GM18870 (cell line): ENCODE results near the gene RNF32.
A peak's percentile ranks its signal among the peaks of the same experiment; 100 is the strongest.

ENCODE experiments used
- ATAC-seq: cut with Tn5 transposase; IDR thresholded peaks from one replicate; pipeline ENCODE4 v1.9.1; 2021; ENCODE audit warnings: moderate library complexity; ENCODE audit not compliant: unreplicated experiment

Gene RNF32

DNA sequence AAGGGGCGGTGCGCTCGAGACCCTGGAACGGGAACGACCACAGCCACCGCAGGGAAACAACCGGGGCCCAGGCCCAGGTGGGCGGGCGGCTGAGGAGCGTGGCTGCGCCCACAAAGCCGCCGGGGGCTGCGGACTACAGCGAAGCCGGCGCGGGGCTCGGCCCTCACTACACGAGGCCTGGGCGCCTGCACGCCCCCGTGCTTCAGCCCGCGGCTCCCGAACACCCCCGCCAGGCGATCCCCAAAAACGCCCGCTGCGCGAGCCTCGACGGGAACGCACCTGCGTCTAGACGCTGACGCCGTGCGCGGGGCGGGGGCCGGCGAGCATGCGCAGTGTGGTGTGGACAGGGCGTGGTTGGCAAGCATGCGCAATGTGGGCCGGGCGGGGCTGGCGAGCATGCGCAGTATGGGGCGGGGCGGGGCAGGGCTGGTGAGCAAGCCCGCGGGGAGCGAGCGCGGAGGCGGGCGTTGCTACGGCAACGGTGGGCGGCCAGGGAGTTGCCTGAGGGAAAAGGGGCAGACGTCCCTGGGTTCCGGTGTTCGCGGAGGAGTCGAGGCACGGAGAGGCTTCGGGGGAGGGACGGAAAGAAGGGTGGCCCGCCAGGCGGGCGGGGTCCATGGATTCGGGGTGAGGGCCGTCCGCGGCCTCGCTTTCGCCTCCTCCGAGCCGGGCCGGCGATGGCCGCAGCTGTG lies at the start of gene RNF32:
Gene RNF32, plus strand, starts transcription at position 518 of the 692 bp plus-strand sequence. CDS start 3,104 bp downstream, outside the sequence.
- ATAC-seq, result peak; percentile 69

DNA sequence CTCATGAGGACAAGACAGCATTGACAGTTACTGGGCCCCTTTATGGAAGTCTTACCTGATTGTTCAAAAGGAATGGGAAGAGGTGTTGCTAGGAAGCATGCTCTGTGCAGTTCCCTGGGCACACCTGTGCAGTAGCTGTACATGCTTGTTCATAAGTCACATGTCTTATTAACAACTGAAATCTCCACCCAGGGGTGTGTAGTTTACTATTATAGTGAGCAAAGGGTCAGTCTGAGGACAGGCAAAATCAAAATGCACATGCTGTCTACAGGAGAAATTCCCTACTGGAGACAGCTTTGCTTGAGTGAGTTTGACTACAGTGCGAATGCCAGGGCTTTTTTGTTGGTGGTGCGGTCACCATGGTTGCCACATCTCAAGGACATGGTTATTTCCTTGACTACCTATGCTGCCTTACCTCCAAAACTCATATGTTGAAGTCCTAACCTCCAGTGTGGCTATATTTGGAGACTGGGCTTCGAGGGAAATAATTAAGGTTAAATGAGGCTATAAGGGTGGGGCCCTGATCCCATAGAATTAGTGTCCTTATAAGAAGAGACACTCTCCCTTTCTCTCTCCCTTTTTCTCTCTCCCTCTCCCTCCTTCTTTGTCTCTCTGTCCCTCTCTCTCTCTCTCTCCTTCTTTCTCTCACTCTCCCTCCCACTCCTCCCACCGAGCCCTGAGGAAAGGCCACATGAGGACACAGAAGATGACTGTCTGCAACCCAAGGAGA lies 48.3 kb upstream of the RNF32 start:
- no peak for ATAC-seq

DNA sequence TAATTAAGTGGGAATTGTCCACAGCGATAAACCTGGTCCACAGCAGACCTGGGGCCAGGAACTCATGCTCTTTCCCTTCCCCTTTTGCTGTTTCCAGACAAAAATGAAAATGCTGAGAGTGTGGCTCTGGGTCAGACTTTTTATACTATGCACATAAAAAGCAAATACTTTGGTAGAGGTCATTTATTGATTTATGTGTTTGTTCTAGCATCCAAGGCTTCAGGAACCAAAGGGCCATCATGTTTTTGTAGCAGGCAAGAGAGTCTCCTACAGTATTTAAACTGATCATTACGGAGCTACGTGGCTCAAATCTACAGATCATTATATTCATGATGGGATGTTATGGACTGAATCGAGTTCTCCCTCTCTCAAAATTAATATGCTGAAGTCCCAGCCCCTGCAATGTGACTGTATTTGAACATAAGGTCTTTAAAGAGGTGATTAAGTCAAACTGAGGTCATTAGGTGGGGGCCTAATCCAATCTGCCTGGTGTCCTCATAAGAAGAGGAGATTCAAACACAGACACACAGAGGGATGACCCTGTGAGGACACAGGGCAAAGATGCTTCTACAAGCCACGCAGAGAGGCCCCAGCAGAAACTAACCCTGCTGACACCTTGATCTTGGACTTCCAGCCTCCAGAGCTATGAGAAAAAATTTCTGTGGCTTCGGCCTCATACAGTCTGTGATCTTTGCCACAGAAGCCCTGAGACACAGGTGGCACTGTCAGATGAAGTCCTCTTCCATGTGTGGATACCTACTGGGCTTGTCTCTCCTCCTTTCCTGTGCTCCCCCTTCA lies 46.1 kb upstream of the RNF32 start:
- ATAC-seq, result no peak

DNA sequence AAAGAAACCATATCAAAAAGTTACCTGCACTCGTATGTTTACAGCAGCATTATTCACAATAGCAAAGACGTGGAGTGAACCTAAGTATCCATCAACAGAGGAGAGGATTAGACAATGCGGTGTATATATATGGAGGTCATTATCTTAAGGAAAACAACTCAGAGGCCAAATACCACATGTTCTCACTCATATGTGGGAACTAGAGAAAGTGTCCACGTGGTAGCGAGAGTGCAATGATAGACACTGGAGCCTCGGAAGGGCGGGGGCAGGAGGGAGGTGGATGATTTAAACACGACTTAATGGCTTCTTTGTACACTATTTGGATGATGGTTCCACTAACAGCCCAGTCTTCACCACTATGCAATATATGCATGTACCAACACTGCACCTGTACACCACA lies 40.1 kb upstream of the RNF32 start:
- ATAC-seq, result no peak

DNA sequence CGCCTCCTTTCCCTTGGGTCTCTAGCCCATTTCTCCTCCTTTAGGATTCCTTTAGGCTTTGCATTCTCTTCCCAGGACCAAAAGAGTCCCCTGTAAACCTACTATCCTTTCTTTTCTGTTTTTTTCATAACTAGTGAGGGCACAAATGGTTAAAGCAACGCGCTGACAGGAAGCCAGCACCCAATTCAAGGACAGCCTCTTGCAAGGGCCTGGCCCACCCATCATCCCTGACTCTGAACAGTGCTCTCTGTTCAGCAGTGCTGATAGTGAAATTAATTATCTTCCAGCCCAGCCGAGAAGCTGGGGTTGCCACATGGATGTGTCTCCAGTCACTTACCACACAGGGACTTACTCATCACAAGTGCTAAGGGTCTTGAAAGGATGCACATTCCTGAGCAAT lies 38.3 kb upstream of the RNF32 start:
- no peak for ATAC-seq

DNA sequence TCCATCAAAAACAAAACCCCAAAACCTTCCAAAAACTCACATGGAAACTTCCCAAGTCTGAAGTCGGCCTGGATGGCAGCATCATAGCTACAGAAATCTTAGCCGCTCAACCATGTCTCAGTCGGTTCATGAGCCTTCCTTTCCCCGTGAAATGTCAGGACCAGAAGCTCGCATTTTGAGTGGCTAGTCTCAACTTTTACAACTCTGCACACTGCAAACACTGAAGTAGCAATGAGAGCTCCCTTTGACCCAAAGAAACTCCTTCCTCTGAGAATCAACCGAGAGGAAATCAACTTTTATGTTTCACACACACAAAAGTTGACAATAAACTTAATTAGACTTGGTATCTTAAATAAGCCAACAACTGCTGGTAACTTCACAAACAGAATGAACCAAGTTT lies 37.6 kb upstream of the RNF32 start:
- no peak for ATAC-seq

DNA sequence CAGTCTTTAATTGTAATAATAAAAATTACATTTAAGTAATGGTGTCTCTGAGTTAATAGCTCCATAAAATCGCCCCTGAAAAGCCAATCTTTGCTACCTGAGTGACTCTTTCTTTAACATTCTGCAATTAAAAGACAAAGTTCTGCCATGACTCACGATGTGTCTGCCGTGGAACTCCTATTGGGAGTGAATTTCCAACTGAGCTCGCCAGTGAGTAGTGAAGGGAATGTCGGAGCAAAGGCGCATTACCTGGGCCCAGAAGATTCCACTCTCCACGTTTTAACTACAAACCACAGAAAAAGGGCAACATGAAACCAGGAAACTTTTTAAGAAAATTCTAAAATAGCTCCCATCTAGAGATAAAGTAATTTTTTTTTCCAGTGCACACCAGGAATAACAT lies 36.9 kb upstream of the RNF32 start:
- ATAC-seq, result no peak

DNA sequence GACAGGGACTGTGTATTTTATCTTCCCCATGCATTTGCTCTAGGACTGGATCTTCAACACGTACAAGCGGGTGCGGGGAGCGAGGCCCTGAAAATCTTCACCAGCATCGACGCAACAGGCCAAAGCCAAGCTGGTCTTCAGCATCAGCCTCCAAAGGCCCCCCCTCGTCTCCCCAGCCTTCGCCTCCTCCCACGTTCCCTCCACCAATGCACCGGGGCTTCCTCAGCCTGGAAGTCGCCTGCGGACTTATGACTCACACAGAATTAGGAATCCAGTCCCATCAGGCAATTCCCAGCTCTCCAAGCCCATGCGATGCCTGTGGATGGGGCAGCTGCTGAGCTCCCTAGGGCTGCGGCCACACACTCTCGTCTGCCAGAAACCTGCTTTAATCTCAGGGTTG lies 36.3 kb upstream of the RNF32 start:
- no peak for ATAC-seq

DNA sequence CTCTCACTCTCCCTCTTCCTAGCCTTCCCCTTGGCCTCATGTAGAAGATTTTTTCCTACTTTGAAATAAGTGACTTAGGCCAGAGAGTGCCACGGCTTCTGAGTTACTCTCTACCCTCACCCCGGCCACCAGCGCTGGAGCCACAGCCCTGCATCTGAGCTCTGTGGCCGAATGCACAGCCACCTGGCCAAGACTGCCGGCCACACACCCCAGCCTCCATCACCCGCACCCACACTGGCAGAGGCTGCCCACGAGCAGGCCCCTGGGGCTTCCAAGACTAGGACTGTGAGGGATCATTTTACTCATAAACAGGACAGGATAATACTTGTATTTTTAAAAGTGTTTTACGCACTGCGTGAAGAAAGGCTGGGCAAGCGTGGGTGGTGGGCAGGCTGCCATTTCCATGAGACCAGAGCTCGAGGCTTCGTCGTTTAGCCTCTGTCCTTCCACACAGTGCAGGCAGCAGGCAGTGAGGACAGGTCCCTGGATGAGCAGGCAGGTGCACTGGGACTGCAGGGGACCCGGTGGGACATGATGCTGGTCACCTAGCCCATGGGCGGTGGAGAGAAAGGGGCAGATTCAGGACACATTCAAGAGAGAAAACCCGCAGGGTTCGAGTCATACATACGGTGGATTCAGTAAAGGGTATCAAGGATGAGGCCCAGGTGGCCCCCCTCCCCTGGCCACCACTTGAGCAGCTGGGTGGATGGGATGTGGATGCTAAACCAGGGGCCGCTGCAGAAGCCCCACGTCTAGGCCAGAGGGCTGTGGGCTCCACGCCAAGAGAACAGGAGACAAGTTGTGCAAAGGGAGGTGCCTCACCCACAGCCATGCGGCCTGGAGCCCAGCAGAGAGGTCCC lies 35.5 kb upstream of the RNF32 start:
- no peak for ATAC-seq

DNA sequence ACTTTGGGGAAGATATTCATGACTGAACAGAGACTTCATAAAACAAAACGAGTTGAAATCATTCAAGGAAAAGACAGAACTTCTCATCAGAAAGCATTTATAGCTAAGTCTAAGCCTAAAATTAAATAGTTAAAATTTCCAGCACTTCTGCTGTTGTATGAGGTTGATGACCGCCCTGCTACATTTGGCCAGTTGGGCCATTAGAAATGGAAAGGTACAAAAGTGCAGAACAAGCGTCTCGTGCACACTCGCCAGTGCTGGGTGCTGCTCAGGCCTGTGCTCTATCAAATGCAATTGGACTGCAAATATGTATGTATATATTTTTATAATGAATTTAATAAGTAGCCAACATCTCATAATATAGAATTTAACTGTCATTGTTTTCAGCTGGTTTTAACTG lies 34.4 kb upstream of the RNF32 start:
- ATAC-seq, result no peak

DNA sequence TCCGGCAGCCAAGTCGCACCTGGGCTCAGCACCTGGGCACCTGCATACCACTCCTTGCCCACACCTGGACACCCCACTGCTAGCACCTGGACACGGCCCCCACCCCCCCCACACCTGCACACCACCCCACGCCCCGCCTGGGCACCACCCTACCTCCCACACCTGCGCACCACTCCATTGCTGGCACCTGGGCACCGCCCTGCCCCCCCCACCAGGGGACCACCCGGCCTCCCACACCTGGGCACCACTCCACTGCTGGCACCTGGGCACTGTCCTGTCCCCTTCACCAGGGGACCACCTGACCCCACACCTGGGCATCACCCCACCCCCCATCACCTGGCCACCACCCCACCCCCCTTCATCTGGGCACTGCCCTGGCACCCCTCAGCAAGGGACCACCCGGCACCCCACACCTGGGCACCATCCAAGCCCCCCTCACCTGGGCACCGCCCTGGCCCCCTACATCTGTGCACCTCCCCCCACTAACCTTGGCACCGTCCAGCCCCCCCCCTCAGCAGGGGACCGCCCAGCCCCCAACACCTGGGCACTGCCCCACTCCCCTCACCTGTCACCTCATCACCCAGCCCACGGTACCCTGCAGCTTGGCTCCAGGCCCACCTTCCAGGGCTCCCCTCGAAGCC lies 33.8 kb upstream of the RNF32 start:
- no peak for ATAC-seq

DNA sequence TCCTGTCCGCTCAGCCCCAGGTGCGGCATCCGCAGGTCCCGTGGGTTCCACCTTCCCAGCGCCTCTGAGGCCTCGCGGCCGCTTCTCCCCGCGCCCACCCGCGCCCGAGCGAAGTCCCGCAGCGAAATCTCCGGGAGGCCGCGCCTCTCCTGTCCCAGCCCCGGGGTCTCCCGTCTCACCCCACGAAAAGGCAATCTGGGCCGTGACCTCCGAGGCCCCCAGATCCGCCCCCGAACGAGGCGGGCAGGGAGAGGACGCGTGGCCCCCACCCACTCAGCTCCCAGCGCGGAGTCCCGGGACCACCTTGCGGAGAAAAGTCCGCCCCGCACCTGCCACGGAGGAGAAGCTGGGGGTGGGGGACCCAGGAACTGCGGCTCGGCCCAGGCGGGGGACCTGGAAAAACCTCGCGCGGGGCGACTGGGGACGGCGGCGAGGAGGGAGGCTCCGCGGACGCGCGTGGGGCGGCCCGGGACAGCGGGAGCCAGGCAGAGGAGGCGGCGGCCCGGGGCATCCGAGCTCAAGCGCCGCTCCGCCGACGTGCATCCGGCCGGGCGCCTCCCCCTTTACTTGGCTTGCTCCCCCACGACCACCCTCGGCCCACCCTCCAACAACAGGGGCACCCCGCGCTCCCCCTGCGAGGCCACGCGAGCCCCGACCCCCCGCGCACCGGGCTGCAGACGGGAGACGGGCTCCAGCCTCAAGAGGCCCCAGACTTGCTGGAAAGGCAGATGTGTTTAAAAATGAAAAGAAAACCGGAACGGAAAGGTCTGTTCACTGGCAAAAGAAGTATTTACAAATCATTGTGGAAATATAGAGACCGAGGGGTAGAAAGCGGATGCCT lies 33.0 kb upstream of the RNF32 start:
- no peak for ATAC-seq

DNA sequence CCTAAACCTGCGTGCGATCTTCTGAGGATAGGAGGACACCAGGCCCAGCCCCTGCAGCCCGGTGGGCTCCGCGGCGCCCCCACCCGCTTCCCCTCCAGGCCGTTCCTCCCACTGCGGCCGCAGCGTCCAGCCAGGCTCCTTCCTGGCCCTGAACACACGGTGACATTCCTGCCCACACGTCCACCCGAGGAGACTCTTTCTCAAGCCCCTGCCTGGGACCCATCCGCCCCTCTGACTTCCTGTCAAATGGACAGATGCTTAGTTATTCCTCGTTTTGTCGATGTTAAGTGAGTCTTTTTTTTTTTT lies 32.4 kb upstream of the RNF32 start:
- no peak for ATAC-seq

DNA sequence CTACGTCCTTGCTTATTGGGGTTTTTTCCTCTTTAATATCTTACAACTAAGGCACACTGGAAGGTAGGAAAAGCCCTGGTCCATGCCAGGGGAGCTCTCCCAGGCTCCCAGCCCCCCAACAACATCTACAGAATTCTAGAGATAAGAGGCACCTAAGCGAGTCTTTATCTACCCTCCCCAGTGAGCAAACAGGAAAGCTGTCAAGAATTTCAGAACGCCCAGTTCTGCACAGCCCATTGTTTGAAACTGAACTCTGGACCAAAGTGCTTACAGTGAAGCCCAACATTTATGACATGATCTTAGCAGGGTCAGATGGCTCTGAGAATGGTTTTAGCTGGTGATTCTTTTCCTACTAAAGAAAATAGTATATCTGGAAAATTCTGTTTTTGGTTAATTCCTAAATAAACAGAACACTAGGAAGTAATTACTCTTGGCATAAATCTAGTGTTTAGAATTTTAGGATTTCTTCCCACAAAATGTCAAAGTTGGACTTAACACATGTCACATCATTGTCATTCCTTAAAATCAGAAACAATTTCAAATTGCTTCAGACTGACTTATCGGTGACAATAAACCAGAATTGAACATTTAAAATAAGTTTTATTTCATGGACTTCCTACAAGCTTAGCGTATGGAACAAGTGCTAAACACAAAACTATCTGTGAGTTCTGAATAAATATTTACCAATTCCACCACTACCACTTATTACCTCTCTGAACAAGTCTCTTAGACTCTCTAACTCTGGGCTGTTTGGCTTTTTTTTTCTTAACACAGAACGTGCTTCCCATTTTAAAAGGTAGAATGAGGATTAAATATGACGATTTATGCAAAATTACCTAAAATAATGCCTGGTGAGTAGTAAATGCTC lies 31.3 kb upstream of the RNF32 start:
- no peak for ATAC-seq

DNA sequence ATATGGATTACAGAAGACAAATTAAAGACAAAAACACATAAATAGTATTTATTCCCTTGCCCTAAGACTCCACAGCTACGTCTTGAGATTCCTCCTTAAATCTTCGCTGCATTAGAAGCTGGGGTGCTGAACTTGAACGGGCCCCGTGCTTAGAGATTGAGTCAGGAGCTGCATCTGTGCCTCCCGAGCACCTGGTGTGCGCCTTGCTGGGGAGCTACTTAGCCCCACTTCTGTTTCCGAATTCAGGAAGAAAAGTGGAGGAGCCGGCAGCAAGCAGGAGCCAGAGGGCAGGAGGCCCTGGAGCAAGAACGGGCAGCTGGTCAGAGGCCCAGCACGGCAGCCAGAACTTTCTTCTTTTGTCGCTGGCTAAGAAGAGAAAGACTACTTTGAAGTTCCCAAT lies 30.4 kb upstream of the RNF32 start:
- no peak for ATAC-seq

DNA sequence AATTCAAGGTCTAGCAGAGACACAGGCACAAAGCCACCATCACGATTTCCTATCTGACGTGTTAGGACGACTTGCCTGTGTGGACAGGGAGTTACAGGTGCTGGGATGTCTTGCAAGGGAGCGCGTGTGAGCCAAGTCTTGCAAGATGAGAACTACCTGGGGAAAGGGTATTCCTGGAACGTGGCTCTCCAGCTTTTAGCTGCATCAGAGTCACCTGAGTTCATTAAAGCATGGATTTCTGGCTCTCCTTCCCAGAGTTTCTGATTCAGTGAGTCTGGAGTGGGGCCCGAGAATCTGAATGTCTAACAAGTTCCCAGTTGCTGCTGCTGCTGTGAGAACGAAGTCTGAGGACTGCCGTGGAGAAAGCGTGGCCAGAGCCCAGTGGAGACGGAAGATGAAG lies 30.0 kb upstream of the RNF32 start:
- no peak for ATAC-seq

DNA sequence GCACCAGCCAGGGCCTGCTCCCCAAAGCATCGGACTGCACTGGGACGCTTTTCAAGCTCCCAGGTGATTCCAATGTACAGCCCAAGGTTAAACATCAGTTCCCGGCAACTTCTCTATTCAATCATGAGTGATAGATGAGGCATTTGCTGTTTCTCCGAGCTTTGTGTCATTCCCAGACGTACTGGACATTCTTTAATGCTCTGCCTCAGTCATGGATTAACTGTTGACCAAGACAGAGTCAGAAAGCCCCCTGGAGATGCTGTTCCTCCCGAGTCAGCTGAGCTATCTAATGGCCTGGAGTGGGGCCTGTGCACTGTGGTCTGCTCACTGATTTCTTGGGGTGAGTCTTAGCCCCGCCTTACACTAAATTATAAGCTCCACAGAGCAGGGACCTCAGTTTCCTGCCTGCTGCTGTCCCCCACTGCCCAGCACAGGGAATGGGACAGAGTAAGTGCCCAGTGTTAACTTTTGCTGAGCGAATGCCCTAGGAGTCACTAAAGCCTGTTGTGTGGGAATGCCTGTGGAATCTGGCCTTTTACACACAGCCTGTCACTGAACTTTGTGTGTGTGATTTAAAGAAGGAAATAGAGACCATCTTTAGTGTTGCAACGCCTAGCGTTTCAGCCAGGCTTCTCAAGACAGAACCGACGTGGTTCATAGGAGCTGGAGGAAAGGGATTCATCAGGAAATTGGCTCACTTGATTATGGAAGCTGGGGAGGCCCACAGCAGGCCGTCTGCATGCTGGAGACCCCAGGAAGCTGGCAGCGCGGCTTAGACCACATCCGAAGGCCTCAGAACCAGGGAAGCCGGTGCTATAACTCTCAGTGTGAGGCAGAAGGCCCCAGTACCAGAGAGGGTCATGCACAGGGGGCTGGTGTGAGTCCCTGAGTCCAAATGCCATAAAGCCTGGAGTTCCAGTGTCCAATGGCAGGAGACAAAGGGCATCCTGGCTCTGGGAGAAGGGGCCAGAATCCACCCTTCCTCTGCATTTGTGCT lies 29.3 kb upstream of the RNF32 start:
- ATAC-seq, result no peak

DNA sequence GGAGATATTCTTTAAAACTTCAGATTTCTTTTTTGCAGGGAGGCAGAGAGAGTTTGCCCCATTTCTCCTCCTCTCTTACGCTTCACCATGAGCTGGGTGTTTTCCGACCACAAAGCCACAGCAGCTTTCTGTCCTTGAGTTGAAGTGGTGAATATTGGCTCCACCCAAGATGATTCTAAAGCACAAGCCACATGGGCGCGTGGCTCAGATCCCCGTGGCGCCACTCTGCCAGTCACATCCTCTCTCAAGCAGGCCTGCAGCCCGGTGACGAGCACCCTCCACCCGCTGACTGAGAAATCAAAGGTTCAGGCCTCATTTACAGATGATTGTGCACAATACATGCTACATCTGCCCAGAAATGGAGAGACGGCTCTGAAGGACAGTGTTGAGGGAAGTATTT lies 27.6 kb upstream of the RNF32 start:
- peak; percentile 70 for ATAC-seq
